Stimulated activated CD8-positive, alpha-beta memory T cell treated with anti-CD3 and anti-CD28 coated beads, Interleukin-7, amount 100 ng/mL, for 48 hours (primary cell): ENCODE measurements around the gene MAP3K12.
A peak's percentile ranks its signal among the peaks of the same experiment; 100 is the strongest.
"Not testable (repeated sequence)": the region's sequence is repeated elsewhere in the genome, so short reads cannot be mapped to it uniquely, and the experiment has no call there.

ENCODE experiments used
- DNase-seq, 2 donors: peaks; one replicate each; pipeline ENCODE4 v3.0.0-alpha.2; 2020; ENCODE audit warnings: low read depth in 1 of 2; ENCODE audit errors: extremely low read depth in 1 of 2

MAP3K12 gene

GRCh38 chr12:53493610-53494391, 5.5 kb downstream of the MAP3K12 start:
- no peak for DNase-seq

GRCh38 chr12:53492830-53493609, 6.2 kb downstream of the MAP3K12 start:
- DNase-seq: peak; percentile 66 to 69

DNA sequence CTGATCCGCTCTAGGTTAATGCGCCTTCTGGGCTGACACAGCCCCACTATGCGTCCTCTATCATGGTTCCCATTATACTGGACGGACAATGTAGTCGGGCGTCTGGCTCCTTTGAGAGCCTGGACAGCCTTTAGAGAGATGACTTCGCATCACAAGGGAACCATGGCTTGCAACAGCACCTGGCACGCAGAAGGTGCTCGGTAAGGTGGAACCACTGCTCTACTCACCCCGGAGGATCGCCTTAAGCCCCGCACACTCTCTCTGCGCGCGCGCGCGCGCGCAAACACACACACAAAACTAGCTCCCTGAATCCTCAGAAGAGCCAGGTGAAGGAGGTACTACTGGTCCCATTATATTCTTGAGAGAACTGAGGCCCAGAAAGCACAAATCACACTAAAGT, 7.1 kb downstream of the MAP3K12 start:
- DNase-seq: no peak

- DNase-seq: no peak
Measured at GRCh38 chr12:53489242-53489864, 9.9 kb downstream of the MAP3K12 start.

- no peak for DNase-seq
Measured at GRCh38 chr12:53486736-53487487, 12.3 kb downstream of the MAP3K12 start.

- no peak for DNase-seq
Measured at GRCh38 chr12:53485955-53486735, 13.1 kb downstream of the MAP3K12 start.

DNA sequence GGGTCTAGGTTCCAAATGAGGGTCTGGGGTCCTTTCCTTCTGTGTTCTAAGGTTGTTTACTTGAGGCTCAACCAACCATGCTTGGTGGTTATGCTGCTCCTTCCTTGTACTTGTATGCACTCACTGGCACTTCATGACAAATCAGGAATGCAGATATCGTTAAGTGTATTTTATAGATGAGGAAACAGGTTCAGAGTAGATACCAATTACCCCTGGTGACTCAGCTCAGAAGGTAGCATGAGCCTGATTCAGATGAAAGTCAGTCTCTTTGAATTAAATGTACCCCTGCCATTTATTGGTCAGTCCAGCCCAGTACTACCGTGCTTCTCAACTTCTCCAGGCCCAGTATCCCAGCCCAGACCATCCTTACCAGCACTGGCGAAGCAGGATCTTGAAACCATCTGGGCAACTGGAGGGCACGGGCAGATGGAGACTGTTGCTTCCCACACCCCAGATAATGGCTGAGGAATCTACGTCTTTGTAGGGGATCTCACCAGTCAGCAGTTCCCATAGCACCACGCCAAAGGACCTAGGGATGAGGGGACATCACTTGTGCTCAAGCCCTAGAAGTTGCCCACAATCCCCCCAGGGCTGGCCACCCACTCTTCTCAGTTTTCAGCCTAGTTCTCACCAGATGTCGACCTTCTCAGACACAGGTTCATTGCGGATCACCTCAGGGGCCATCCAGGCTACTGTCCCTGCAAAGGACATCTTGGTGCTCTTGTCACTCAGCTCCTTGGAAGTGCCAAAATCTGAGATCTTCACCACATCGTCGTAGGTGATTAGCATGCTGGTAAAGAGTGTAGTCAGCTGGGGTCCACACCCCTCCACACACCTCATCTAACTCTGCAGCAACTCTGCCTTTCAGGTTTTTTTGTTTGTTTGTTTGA, 14.3 kb downstream of the MAP3K12 start:
- DNase-seq: no peak

GRCh38 chr12:53483979-53484377, 15.3 kb downstream of the MAP3K12 start:
- no peak for DNase-seq

- no peak for DNase-seq
Measured at GRCh38 chr12:53483225-53483978, 15.9 kb downstream of the MAP3K12 start.

GRCh38 chr12:53482626-53483168, 16.6 kb downstream of the MAP3K12 start:
- DNase-seq: no peak

- no peak for DNase-seq
Measured at GRCh38 chr12:53481939-53482586, 17.2 kb downstream of the MAP3K12 start.

GRCh38 chr12:53481458-53481857, 17.8 kb downstream of the MAP3K12 start:
- not testable (repeated sequence) for DNase-seq

DNA sequence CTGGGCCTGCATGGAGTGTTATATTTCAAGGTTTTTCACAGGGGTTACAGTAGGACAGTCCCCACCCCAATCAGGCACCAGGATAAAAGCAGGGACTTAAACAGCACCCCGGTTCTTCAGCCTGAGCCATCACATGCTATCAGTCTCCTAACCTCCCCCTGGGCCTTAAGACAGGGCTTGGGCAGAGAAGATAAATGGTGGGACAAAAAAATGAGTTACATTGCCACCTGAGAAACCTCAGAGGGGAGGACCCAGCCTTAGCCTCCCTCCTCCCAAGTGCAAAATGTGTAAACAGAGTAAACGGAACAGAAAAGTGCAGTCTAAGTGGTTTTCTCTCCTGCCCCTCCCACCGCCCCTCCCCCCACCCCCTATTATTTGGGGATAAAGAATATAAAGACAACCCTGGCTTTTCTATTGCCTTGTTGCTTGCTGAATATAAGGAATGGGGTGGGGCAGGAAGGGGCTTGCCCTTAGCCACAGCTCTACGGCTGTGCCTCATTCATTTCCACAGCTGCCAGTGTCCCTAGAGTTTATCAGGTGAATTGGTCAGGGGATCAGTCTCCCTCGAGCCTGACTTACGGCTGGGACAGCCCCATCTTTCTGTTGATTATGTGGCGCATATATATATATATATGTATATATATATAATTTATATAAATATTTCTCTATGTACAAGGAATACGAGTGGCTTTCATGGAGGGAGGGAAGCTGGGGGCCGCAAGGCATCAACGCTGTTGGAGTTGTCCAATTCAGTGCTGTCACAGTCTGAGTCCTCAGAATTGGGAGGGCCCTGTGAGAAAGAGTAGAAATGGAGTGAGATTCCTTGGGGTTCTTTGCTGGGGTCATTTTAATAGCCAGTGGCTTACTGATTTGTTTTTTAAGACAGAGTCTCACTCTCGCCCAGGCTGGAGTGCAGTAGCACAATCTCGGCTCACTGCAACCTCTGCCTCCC, 18.5 kb downstream of the MAP3K12 start:
- DNase-seq: no peak

- DNase-seq: no peak
Measured at GRCh38 chr12:53479331-53479730, 19.9 kb downstream of the MAP3K12 start.

GRCh38 chr12:53478865-53479264, 20.4 kb downstream of the MAP3K12 start:
- no peak for DNase-seq

DNA sequence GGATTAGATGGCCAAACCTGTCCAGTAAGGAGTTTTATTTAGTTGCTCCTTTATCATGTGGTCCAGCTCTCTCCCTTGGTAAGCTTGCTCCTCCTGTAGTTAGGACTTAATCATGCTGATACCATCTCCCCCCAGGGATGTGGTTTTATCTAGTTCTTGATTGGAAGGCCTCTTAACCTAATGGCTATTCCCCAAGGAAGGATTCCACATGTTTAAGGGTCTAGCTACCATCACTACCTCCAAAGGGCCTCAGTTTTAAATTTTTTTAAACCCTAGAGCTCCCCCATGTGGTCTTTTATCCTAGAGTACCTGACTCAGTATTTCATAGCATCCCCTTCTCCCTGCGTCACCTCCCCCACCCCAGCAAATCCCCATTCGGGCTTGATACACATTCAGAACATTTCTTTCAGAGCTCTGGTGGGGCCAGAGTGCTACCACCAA, 22.5 kb downstream of the MAP3K12 start:
- no peak for DNase-seq

GRCh38 chr12:53474819-53475218, 24.4 kb downstream of the MAP3K12 start:
- DNase-seq: no peak
